Endothelial cell of umbilical vein (primary cell): Measurements from ENCODE around the gene TEAD4. TPM values are rescaled to one million over a fixed set of nuclear protein-coding genes. Genes with fewer than 3 reads are reported as not detected.

Experiments used
- BruUV-seq: library from RNA; stranded (reverse); fragments of 400-500 nt; replicated peaks from 2 replicates; lab custom pipeline; 2021; lab: Mats Ljungman, UMichigan
- CTCF ChIA-PET: fragments of 300-600, 350-600 bp; sonication (Branson Sonifier 250); formaldehyde crosslinking; loops from one replicate; lab custom pipeline; 2021; ENCODE audit warnings: antibody characterized with exemption, inconsistent platforms; lab: Charles Lee
- POLR2A ChIA-PET: fragments of 300-600, 350-600 bp; sonication (Branson Sonifier 250); formaldehyde crosslinking; loops from one replicate; lab custom pipeline; 2021; ENCODE audit warnings: antibody characterized with exemption, inconsistent platforms; lab: Charles Lee
- DNase-seq: peaks from one replicate; pipeline ENCODE4 v3.0.0-alpha.2; 2011; ENCODE audit warnings: low read depth, low spot score
- FAIRE-seq: peaks from 2 replicates; lab custom pipeline; 2011; peaks lifted over from hg19 to GRCh38; lab: Jason Lieb, UNC
- H2AFZ ChIP-seq: 2 replicates; pipeline ENCODE4 v1.6.0; 2012; ENCODE audit warnings: low read depth, low read length, control low read depth, inconsistent platforms
- H3K27ac ChIP-seq: 2 replicates; pipeline ENCODE4 v1.5.1; 2011; ENCODE audit warnings: low read depth, mild to moderate bottlenecking, control low read depth, low read length, moderate library complexity; ENCODE audit not compliant: insufficient read depth
- H3K27me3 ChIP-seq, 2 experiments: 2 replicates each; pipeline versions ENCODE4 v1.6.0 to v1.6.1; 2011; ENCODE audit warnings: low read length in 2 of 2, mixed read lengths in 1 of 2; ENCODE audit not compliant: control insufficient read depth in 2 of 2, insufficient read depth in 2 of 2
- H3K36me3 ChIP-seq, 2 experiments: 2 replicates in 1 of 2; 3 replicates in 1 of 2; pipeline ENCODE4 v1.5.1; 2011; ENCODE audit warnings: low read length in 2 of 2, mild to moderate bottlenecking in 1 of 2, moderate library complexity in 1 of 2; ENCODE audit not compliant: control insufficient read depth in 2 of 2, insufficient read depth in 2 of 2; ENCODE audit errors: extremely low read depth in 1 of 2
- H3K4me1 ChIP-seq: 3 replicates; pipeline ENCODE4 v1.5.1; 2011; ENCODE audit warnings: mild to moderate bottlenecking, low read length; ENCODE audit not compliant: control insufficient read depth, insufficient read depth; ENCODE audit errors: extremely low read depth
- H3K4me2 ChIP-seq: 2 replicates; pipeline ENCODE4 v1.6.1; 2011; ENCODE audit warnings: low read length, control low read depth, mixed read lengths; ENCODE audit not compliant: insufficient read depth
- H3K4me3 ChIP-seq, 3 experiments: fragments of 200-600 bp in 1 of 3; sonication (generic), shearing (Covaris generic) in 1 of 3; replicated peaks in 1 of 3; 2 replicates each; pipeline ENCODE4 v1.5.1; 2011 to 2016; ENCODE audit warnings: control low read depth in 3 of 3, low read length in 3 of 3, mild to moderate bottlenecking in 2 of 3, inconsistent platforms in 1 of 3, low read depth in 1 of 3, moderate library complexity in 1 of 3; ENCODE audit not compliant: insufficient read depth in 1 of 3
- H3K79me2 ChIP-seq: 2 replicates; pipeline ENCODE4 v1.6.0; 2012; ENCODE audit warnings: low read length, inconsistent platforms; ENCODE audit not compliant: control insufficient read depth, insufficient read depth
- H3K9ac ChIP-seq: replicated peaks from 2 replicates; pipeline ENCODE3; 2011; ENCODE audit warnings: low read length, control low read depth; ENCODE audit not compliant: insufficient read depth; ENCODE audit errors: extremely low read depth
- H3K9me1 ChIP-seq: replicated peaks from 3 replicates; pipeline ENCODE4 v1.6.0; 2011; ENCODE audit warnings: mild to moderate bottlenecking, low read length; ENCODE audit not compliant: control insufficient read depth, insufficient read depth; ENCODE audit errors: extremely low read depth
- H3K9me3 ChIP-seq: replicated peaks from 2 replicates; pipeline ENCODE4 v1.5.1; 2012; ENCODE audit warnings: low read length, inconsistent platforms; ENCODE audit not compliant: control insufficient read depth, insufficient read depth
- H4K20me1 ChIP-seq: replicated peaks from 2 replicates; pipeline ENCODE3; 2011; ENCODE audit warnings: mild to moderate bottlenecking, low read length; ENCODE audit not compliant: control insufficient read depth, insufficient read depth; ENCODE audit errors: extremely low read depth
- EZH2 ChIP-seq: IDR thresholded peaks from 2 replicates; pipeline ENCODE4 v1.6.1; 2012; ENCODE audit warnings: borderline replicate concordance, low read depth, mild to moderate bottlenecking, moderate library complexity, low read length, inconsistent platforms; ENCODE audit not compliant: severe bottlenecking
- FOS ChIP-seq: IDR thresholded peaks from 2 replicates; pipeline ENCODE4 v1.6.1; 2011; ENCODE audit warnings: mild to moderate bottlenecking, low read length, moderate library complexity, borderline replicate concordance; ENCODE audit not compliant: insufficient read depth
- GATA2 ChIP-seq: IDR thresholded peaks from 2 replicates; pipeline ENCODE4 v1.7.0; 2011; ENCODE audit warnings: low read depth, mild to moderate bottlenecking, moderate library complexity, mixed read lengths, low read length; ENCODE audit not compliant: insufficient read length, insufficient read depth
- JUN ChIP-seq: IDR thresholded peaks from 2 replicates; pipeline ENCODE4 v1.6.1; 2011; ENCODE audit warnings: borderline replicate concordance, low read depth; ENCODE audit not compliant: insufficient read length, insufficient read depth
- MYC ChIP-seq: IDR thresholded peaks from one replicate; pipeline ENCODE4 v1.6.1; 2011; ENCODE audit warnings: mild to moderate bottlenecking, low read depth, low read length
- POLR2A ChIP-seq: IDR thresholded peaks from 2 replicates; pipeline ENCODE4 v1.6.1; 2012; ENCODE audit warnings: low read depth, mild to moderate bottlenecking, control low read depth, low read length
- POLR2AphosphoS5 ChIP-seq: IDR thresholded peaks from 2 replicates; pipeline ENCODE4 v1.6.1; 2012; ENCODE audit warnings: low read depth, mild to moderate bottlenecking, control low read depth, low read length, moderate library complexity; ENCODE audit not compliant: insufficient read depth
- dilution Hi-C: fragments of 300-500 bp; cut with MboI; formaldehyde crosslinking; loops from one replicate; pipeline ENCODE4 v1.15.0; 2019; ENCODE audit warnings: low sequenced_read_pairs; ENCODE audit not compliant: extremely low pct_ligation_motif_present
- intact Hi-C: fragments of 100-400 bp; cut with micrococcal nuclease; formaldehyde crosslinking; loops from one replicate; pipeline ENCODE4 v1.10.0; 2022
- polyA plus RNA-seq, 4 experiments: library from polyadenylated mRNA; depleted of rRNA in 3 of 4; stranded (reverse) in 3 of 4; unstranded in 1 of 4; fragments of >200 nt; gene quantifications; 2 replicates each; pipeline versions ENCODE4 v1.2.1 to v1.2.3, GENCODE V29; 2011 to 2012; ENCODE audit warnings: missing spikeins in 1 of 4
- total RNA-seq: library from RNA; stranded (reverse); gene quantifications from 2 replicates; pipeline ENCODE4 v1.2.3, GENCODE V29; 2021
- TF ChIP-seq, protein P1 (sequence below), 2 donors: IDR thresholded peaks; 1 replicate in 1 of 2; 2 replicates in 1 of 2; pipeline ENCODE4 v1.5.1; 2011; ENCODE audit warnings: low read length in 2 of 2, mild to moderate bottlenecking in 2 of 2, moderate library complexity in 2 of 2, control low read depth in 1 of 2, inconsistent platforms in 1 of 2, low read depth in 1 of 2; ENCODE audit not compliant: insufficient read depth in 1 of 2; ENCODE audit errors: extremely low read depth in 1 of 2
- TF ChIP-seq, protein P2 (sequence below): IDR thresholded peaks from 2 replicates; pipeline ENCODE4 v1.6.1; 2011; ENCODE audit not compliant: insufficient read depth, insufficient read length

TEAD4 gene
- total and polyA plus RNA-seq, 2 donors (not counting 3 experiments of a cell fraction or from before 2014, with no cell fraction given), result 34.4 to 46.0 TPM

GRCh38 chr12:2984698-2985097, 25.5 kb downstream of the TEAD4 start:
- Histone ChIP-seq H2AFZ (no peak overlapping the region), H3K27ac (no peak overlapping the region), H3K4me2 (no peak overlapping the region), H3K9me1 (no peaks in the 10 kb centered on the region), H3K9me3 (no peaks in the 10 kb centered on the region), H3K79me2 (peaks cover 29% of the 10 kb centered on the region), H3K27me3 (no peaks in the 10 kb centered on the region), H4K20me1 (no peaks in the 10 kb centered on the region), H3K4me3 (no peak overlapping the region), H3K9ac (no peak overlapping the region), H3K36me3 (peaks cover 0 to 3% of the 10 kb centered on the region in 2 experiments), H3K4me1 (peaks cover 10% of the 10 kb centered on the region)
- no peak for FAIRE-seq
- no peak for TF ChIP-seq EZH2
- TF ChIP-seq, protein P1, sequence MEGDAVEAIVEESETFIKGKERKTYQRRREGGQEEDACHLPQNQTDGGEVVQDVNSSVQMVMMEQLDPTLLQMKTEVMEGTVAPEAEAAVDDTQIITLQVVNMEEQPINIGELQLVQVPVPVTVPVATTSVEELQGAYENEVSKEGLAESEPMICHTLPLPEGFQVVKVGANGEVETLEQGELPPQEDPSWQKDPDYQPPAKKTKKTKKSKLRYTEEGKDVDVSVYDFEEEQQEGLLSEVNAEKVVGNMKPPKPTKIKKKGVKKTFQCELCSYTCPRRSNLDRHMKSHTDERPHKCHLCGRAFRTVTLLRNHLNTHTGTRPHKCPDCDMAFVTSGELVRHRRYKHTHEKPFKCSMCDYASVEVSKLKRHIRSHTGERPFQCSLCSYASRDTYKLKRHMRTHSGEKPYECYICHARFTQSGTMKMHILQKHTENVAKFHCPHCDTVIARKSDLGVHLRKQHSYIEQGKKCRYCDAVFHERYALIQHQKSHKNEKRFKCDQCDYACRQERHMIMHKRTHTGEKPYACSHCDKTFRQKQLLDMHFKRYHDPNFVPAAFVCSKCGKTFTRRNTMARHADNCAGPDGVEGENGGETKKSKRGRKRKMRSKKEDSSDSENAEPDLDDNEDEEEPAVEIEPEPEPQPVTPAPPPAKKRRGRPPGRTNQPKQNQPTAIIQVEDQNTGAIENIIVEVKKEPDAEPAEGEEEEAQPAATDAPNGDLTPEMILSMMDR (IDR thresholded peaks at IDR 0.05; ENCODE audit: extremely low read depth in 1 of 2, insufficient read depth in 1 of 2, low read depth in 1 of 2, low read length in 2 of 2), result no peak
- TF ChIP-seq, protein P2, sequence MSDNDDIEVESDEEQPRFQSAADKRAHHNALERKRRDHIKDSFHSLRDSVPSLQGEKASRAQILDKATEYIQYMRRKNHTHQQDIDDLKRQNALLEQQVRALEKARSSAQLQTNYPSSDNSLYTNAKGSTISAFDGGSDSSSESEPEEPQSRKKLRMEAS, result no peak
- TF ChIP-seq POLR2AphosphoS5, result no peak
- TF ChIP-seq JUN, result no peak
- no peak for TF ChIP-seq MYC
- no peak for TF ChIP-seq POLR2A
- TF ChIP-seq FOS, result no peak
- TF ChIP-seq GATA2, result no peak
- CTCF ChIA-PET, result no interaction called here
- POLR2A ChIA-PET, result no interaction called here
- intact Hi-C loops, result no loop called here
- dilution Hi-C loops, result no loop called here
- DNase-seq, result no peak
- no TSS peak for BruUV-seq
